ENCODE data around the gene TMEM198. TPM values are rescaled to one million over a fixed set of nuclear protein-coding genes. Genes with fewer than 3 reads are reported as not detected.

Gene TMEM198
- total and polyA plus RNA-seq, 9 of the 15 experiments (the other 6 are each of a cell fraction or from before 2014, with no cell fraction given): 0.03 to 3.8 (median 1.0) TPM

DNA sequence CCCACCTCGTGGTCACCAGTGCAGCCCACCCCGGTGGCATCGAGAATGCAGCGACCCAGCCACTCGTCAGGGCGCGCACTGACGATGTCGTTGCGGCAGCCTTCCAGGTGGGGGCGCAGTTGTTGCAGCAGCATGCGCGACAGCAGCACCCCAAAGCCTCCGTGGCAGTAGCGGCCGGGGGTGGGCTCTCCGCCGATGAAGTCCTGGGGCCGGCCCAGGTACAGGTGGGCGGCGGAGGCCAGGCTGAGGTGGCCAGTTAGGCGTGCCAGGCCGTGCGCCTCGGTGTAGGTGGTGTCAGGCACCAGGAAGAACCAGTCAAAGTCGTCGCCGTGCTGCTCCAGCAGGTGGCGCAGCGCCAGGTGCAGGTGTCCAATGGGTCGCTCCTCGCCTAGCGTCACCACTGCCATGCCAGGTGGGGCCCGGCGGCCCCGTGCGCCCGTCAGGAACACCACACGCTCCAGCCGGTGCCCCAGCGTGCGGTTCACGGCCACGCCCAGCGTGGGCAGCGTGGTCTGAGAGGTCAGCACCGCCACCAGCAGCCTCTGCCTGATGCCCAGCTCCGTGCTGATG lies 2.1 kb upstream of the TMEM198 start (continued):
- no peak for TF ChIP-seq SIRT6 (IDR thresholded peaks at IDR 0.05; ENCODE audit: low read depth, low read length)
- no peak for TF ChIP-seq PPARD (CRISPR knock-in tag; IDR thresholded peaks at IDR 0.05)
- TF ChIP-seq ELF1 (tag; IDR thresholded peaks at IDR 0.05): peak; percentile 42
- no peak for TF ChIP-seq TCF15 (CRISPR knock-in tag; IDR thresholded peaks at IDR 0.05)
- no peak for TF ChIP-seq NFIX (CRISPR knock-in tag; IDR thresholded peaks at IDR 0.05; ENCODE audit: low read depth)
- no peak for TF ChIP-seq XRCC3 (IDR thresholded peaks at IDR 0.05)
- TF ChIP-seq ZNF592 (IDR thresholded peaks at IDR 0.05): peak; percentile 88
- TF ChIP-seq CCAR2 (IDR thresholded peaks at IDR 0.05; ENCODE audit: low read depth, low read length): no peak
- no peak for TF ChIP-seq ZNF217 (CRISPR knock-in tag; IDR thresholded peaks at IDR 0.05)
- TF ChIP-seq HDAC1 (IDR thresholded peaks at IDR 0.05): peak in 1 of 2 experiments; percentile 58; a peak in 2 of 4 replicates
- TF ChIP-seq CBX2 (IDR thresholded peaks at IDR 0.05; ENCODE audit: insufficient read depth, low read length, poor library complexity, severe bottlenecking): no peak
- TF ChIP-seq ZNF561 (CRISPR knock-in tag; conservative IDR thresholded peaks at IDR 0.05): no peak
- no peak for TF ChIP-seq ARNT (IDR thresholded peaks at IDR 0.05)
- TF ChIP-seq, protein P1, sequence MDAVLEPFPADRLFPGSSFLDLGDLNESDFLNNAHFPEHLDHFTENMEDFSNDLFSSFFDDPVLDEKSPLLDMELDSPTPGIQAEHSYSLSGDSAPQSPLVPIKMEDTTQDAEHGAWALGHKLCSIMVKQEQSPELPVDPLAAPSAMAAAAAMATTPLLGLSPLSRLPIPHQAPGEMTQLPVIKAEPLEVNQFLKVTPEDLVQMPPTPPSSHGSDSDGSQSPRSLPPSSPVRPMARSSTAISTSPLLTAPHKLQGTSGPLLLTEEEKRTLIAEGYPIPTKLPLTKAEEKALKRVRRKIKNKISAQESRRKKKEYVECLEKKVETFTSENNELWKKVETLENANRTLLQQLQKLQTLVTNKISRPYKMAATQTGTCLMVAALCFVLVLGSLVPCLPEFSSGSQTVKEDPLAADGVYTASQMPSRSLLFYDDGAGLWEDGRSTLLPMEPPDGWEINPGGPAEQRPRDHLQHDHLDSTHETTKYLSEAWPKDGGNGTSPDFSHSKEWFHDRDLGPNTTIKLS (IDR thresholded peaks at IDR 0.05; ENCODE audit: borderline replicate concordance, low read depth): peak; percentile 75; the same call in 1 of the 2 replicates
- TF ChIP-seq ETV1 (tag; conservative IDR thresholded peaks at IDR 0.05; ENCODE audit: low read depth): no peak
- peak; percentile 65 for TF ChIP-seq RBFOX2 (IDR thresholded peaks at IDR 0.05; ENCODE audit: low read depth, low read length)
- no peak for TF ChIP-seq CHCHD3 (CRISPR knock-in tag; IDR thresholded peaks at IDR 0.05)
- TF ChIP-seq FOXP4 (CRISPR knock-in tag; IDR thresholded peaks at IDR 0.05; ENCODE audit: borderline replicate concordance): no peak
- no peak for TF ChIP-seq SMAD3 (CRISPR knock-in tag; conservative IDR thresholded peaks at IDR 0.05)

All from K562 (cell line).